GM19455 (cell line): ENCODE results near the gene CCNO.
A peak's percentile ranks its signal among the peaks of the same experiment; 100 is the strongest.

ENCODE experiments used
- ATAC-seq: cut with Tn5 transposase; IDR thresholded peaks from one replicate; pipeline ENCODE4 v1.9.1; 2021; ENCODE audit not compliant: unreplicated experiment

The CCNO gene, protein sequence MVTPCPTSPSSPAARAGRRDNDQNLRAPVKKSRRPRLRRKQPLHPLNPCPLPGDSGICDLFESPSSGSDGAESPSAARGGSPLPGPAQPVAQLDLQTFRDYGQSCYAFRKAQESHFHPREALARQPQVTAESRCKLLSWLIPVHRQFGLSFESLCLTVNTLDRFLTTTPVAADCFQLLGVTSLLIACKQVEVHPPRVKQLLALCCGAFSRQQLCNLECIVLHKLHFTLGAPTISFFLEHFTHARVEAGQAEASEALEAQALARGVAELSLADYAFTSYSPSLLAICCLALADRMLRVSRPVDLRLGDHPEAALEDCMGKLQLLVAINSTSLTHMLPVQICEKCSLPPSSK

DNA sequence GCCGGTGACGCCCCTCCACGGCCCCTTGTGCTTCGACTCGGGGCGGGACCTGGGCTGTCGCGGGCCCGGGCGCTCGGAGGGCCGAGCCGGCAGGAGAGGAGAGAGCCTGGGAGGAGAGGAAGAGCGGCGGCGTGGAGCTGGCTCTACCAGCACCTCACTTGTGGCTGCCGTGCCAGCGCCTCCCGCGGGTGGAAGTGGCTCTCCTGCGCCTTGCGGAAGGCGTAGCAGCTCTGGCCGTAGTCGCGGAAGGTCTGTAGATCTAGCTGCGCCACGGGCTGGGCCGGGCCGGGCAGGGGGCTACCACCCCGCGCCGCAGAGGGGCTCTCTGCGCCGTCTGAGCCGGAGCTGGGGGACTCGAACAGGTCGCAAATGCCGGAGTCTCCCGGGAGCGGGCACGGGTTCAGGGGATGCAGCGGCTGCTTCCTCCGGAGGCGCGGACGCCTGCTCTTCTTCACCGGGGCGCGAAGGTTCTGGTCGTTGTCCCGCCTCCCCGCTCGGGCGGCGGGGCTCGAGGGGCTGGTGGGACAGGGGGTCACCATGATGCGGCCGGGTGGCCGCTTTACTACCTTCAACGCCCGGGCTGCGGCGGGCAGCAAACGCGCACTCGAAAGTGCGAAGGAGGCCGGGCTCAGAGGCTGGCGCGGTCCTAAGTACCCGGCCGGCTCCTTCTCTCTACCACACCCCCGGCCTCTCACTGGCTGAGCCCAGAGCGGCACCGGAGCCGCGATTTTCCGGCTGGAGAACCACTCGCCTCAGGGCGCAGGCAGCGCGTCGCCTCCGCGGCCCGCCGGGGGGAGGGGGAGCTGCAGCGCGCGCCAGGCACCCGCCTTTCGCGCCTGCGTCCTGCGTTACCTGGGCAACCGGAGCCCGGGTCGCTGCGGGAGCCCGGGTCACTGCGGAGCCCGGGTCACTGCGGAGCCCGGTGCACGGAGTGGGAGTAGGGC, at the start of gene CCNO:
TSS of gene CCNO (minus strand) at position 624 of the 944 bp plus-strand sequence. CDS start at position 539, 85 bp downstream.
- peak; percentile 64 for ATAC-seq

DNA sequence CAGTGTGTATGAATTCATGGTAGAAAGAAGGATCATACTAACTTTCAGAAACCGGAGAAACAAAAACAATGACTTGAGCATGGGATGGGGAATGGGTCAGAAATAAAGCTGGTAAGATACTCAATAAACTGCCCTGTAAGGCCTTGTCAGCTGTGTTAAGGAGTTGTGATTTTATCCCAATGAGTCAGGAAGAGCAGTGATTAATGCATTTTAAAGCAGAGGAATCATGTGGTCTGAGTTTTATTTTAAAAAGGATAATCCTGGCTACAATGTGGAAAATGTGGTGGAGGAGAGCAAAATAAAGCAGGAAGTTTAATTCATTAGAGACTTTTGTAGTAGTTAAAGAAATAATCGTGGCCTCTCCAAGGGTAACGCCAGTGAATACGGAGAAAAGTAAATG, 45.4 kb upstream of the CCNO start:
- ATAC-seq = no peak

DNA sequence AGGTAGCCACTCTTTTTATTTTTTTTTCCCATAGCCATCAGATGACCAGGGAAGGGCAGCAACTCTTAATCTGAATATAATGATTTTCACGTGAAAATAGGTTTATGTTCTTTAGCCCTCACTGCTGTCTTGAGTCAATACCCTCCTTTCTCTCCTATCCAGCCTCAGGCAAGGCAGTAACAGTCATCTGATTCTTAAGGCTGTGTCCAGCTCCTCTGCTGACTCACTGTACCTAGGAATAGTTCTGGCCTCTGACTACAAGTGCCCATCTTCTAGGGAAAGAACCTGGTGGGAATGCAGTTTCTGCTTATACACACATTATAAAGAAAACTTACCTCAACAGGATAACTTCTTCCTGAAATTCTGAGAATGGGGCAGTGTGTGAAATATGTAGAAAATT, 43.4 kb upstream of the CCNO start:
- no peak for ATAC-seq

DNA sequence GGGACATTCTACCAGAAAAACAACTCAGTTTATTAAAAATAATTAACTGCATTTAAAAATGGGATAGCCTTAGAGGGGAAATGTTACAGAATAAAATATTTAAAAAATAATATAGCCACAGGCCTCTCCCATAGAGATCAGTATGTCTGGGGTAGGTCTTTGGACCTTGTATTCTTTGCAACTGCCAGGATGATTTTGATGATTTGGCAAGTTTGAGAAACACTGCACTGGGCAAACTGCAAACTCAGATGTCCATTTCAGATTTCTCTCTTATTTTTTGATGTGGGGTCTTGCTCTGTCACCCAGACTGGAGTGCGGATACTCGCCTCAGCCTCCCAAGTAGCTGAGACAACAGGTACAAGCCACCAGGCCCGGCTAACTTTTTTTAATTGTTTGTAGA, 24.9 kb upstream of the CCNO start:
- no peak for ATAC-seq

DNA sequence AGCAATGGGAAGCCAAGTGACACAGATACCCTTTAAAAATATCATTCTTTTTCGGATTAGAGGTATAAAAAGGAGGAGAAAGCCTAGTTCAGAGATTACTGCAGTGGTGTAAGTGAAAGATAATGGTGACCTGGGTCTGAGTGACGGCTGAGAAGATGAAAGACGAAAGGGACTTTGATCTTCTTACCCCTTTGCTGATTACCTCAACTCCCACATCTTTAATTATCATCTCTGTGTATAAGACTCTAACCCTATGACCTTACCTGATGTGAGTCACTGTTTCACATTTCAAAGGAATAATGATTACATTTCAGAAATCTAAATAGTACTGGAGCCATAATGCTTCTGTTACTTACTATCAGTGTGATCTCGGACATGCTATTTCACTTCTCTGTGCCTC, 21.4 kb upstream of the CCNO start:
- ATAC-seq = no peak

DNA sequence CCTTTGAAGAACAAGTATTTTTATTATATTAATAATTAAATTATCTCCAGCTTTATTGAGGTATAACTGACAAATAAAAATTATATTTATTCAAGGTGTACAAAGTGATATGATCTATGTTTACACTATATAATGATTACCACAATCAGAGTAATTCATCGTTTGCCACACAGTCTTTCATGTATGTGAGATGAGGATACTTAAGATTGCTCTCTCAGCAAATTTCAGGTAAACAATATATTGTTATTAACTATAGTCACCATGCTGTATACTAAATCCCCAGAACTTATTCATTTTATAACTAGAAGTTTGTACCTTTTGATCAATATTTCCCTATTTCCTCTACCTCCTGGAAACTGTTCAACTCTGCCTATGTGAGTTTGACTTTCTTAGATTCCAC, 16.7 kb upstream of the CCNO start:
- ATAC-seq = no peak

DNA sequence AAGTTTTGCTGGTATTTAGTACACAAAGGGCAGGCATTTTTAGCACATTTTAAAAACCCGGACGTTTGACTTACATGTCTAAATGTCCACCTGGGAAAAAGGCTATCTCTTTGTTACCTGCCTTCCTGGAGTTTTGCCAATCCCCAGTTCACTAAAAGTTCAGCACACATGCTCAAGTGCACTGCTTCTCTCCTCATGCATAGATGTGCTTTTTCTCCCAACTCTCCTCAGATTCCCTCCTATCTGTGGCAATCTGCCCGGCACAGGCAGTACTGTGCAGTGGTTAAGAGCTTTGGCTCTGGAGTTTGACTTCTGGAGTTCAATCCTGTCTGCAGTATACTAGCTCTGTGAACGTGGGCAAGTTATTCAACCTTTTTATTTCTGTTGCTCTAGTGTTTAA, 8.3 kb upstream of the CCNO start:
- no peak for ATAC-seq

DNA sequence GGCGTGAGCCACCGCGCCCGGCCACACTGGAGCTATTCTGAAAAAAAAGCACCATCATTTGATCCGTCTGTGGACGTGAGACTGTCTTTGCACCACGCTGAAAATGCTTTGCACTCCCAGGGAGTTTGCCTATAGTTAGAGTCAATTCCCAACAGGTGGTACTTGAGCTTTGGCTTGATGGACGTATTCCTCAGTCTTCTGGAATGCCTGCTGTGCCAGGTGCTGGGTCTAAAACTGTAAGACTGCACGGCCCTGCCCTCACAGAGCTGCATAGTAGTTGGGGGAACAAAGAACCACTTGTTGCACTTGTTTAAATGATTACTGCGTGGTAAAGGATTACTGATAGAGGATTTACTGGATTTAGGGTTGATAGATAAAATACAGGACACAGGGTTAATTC, 3.4 kb upstream of the CCNO start:
- no peak for ATAC-seq

DNA sequence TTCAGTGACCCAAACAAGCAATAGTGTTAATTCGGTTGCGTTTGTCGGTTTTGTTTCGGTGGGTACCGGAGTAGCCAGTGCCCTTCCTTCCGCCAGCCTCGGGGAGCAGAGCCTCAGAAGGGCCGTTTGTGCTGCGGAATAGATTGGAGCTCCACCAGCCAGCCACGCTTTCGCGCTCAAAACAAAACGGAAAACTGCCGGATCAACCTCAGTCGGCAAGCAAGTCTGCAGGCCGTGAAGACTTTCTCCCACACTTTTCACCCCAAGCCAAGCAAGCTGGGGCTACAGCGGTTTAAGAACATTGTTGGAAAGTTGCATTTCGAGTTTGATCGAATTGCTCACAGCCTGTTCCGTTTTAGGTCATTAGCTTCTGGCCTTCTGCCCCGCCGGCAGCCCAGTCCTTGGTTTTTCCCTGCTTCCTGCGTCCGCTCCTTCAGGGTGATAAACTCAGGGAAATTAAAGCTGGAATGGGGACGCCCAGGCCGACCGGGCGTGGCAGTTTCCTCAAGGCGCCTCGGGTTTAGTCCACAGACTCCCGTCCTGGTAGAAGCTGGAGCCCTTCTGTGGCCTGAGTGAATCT, 803 bp upstream of the CCNO start:
- ATAC-seq = no peak

DNA sequence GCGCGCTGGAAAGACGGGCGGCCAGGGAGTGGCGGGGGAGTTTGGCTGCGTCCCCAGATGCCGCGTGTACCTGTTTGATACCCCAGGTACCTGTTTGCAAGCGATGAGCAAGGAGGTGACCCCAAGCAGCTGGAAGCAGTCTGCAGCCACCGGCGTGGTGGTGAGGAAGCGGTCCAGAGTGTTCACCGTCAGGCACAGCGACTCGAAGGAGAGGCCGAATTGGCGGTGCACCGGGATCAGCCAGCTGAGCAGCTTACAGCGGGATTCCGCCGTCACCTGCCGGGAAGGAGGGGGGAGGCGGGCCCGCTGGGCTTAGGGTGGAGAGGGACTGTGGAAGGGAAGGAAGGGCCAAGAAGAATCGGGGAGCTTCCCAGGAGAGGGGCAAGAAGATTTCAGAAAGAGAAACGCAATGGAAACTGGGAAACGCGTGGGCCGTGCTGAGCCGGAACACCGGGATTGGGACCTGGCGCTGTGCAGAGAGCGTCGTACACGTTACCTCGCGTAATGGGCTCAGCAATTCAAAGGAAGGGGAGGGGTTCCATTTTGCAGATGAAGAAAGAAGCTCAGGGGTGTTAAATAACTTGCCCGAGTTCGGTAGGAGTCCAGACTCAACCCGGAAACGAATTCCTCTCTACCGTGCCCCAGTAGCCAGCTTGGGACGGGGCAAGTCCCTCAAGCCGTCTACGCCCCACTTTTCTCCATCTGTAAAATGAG, 980 bp downstream of the CCNO start:
- no peak for ATAC-seq

DNA sequence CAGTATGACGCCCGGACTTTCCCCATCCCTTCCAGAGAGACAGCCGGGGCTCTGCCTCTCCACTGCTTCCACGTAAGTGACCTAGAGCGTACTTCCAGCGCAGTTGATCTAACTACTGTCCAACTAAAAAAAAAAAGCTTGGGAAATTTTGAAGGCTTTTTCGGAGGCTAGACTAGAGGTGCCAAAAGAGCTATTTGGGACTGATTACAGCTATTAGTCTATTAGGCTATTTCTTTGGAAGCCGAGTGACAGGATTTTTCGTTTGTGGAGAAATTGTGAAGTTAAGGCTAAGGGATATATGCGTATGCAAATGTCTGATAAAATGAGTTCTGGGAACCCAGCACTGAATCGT, 1.5 kb downstream of the CCNO start:
- ATAC-seq = no peak

DNA sequence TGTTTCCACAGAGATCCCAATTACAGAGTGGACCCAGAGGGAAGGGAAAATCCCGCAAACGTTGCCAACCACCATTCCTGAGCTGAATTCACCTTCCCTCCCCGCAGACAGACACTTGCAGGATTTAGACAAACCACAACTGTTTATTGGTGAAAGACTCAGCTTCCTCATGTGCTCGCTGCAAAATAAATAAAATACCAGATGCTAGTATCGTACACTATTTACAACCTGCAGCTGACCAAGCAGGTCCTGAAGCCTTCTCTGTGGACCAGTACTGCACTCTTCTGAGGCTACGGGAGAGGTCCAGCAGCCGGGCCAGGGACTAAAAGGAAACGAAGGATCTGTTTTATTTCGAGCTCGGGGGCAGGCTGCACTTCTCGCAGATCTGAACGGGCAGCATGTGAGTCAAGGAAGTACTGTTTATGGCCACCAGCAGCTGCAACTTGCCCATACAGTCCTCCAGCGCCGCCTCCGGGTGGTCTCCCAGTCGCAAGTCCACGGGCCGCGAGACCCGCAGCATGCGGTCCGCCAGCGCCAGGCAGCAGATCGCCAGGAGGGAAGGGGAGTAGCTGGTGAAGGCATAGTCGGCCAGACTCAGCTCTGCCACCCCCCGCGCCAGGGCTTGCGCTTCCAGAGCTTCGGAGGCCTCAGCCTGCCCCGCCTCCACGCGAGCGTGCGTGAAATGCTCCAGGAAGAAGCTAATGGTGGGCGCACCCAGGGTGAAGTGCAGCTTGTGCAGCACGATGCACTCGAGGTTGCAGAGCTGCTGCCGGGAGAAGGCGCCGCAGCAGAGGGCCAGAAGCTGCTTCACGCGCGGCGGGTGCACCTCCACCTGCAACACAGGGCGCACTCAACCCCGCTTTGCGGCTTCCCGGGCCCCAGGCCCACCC, 2.1 kb downstream of the CCNO start:
- no peak for ATAC-seq

DNA sequence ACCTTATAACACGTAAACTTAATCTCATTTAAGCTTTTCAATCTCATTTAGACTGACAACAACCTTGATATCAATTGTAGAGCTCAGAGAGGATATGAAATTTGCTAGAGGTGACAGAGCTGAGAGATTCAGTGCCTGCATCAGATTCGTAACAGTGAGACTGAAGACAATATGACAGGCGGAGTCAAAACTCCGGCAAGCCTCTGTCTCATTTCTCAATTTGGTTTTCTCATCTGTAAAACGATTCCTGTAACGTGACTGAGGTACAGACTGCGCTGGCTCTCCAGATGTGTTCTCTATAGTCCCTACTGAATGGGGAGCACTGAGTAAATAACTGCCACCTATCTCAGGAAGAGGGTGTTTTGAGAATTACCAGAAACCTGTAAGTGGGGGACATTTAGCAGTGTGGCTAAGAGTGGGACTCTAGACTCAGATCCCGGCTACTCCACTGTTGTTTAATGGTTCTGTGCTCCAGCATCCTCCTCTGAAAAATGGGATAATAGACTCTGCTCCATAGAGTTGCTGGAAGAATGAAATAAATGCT, 3.2 kb downstream of the CCNO start:
- ATAC-seq = no peak

DNA sequence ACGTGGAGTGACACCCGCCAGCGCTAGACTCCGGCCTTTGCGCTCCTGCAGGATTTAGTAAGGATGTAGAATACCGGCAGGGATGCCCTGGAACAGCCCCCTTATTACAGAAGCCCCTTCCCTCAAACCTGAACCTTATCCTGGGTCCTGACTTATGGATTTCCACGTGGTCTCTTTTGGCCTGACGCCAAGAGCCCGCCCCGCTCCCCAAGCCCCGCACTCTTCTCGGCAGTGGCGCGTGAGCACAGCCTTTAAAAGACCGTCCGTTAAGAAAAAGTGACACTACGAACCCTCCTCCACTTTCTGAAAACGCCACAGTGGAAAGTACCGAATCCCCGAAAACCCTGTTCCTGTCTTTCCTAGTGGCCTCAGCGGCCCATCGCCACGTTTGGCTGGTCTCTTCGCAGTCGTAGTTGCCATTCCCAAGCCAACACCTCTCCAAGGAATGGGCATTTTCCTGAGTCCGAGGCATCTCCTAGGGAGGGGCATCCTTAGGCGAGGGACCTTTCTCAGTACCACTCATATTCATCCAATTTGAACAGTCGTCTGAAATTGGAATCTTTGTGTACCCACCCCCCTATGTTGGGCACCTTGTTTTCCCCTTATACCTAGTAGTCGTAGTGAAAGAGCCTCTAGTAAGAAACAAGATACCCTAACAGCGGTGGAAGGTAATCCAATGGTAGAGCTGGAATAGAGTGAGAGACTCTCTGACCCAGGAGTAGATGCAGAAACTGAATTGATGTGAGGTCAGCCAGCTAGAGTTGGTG, 5.6 kb downstream of the CCNO start:
- ATAC-seq = peak; percentile 2

DNA sequence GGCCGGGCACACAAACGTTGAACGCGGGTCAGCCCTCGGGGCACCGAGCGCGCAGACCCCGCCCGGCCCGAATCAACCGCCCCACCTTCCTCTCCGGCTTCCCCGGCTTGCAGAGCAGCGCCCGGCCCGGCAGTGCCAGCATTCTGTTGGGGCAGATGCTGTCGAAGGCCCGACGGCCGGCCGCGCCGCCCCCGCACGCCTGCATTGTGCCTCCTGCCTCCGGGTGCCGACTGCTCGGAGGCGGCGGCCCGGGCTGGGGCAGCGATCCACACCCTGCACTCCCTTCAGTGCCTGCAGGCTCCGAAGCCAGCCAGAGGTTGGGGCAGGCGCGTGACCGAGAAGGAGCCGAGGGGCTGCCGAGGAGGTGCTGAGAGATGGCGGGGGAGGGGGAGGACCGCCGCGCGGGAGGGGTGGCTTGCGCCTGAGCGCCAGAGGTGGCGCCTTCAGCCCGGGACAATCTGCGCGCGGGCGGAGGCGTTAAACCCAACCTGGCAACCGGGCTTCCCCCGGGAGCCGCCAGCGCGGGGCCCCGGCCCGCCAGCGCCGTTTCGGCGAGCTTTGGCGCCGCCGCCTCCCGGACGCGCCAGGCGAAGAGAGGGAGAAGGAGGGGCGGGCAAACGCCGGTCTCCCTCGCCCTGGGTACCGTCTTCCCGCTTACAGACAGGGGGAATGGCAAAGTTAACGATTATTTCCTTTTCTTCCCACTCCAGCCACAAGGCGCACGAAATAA, 6.3 kb downstream of the CCNO start, which contains the start of gene MCIDAS:
TSS of gene MCIDAS (minus strand) at position 382 of the 730 bp plus-strand sequence. CDS start at position 205, 177 bp downstream.
- peak; percentile 42 for ATAC-seq

DNA sequence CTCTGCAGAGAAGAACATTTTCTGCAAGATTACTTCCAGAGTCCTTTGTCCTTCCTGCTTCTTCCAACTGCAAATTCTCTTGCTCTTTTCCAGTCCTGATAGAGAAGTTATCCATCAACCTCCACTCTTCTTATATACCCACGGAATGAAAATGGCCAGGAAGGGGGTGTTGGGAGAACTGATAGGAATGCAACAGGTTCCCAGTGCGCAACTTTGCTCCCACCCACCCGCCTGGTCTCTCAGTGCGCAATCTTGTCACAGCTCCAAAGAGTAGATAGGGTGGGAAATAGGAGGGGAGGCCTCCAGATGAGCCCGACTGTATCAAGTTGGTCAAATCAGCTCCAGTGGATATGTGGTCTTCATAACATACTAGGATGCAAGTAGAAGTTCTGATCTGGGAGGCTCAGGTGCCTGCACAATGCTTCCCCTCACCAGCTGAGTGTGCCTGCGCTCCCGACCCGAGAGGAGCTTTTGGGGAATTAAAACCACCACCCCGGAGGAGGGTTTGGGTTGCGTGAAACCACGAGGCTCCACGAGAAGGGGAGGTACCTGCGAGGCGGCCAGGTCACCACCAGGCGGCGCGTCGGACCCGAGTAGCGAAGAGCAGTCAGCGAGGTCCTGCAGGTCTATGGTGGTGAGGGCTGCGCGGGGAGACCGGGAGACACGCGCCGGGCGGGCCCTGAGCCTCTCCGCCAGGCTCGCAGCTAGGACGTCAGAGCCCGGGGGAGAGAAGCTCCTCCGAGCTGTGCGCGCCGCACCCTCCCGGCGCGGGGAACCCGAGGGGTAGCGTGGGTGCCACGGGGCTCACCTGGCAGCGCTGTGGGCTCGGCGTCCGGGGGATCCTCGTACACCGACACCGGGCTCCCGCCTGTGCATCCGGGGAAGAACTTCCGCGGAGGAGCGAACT, 7.1 kb downstream of the CCNO start:
- peak; percentile 63 for ATAC-seq

DNA sequence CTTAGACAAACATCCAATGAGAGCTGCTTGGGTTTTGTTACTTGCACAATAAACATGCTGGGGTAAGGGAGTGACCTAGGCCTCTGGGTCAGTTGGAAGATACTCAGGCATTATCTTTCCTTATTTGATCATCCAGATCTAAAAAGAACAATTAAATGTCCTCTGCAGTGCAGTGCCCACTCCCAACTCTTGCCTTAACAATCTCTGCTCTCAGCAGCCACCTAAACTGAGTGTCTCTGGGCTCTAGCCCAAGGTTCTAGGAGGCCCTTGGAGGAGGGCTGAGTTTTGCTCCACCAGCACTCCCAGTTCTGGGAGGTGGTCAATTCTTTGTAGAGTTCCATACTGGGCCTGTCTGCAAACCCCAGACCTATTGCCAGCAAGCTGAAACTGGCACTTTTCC, 8.1 kb downstream of the CCNO start:
- no peak for ATAC-seq
